Chondrocyte (in vitro differentiated cells): Measurements from ENCODE around the gene CLPTM1L. TPM values are rescaled to one million over a fixed set of nuclear protein-coding genes. Genes with fewer than 3 reads are reported as not detected.
"Not testable (repeated sequence)": the region's sequence is repeated elsewhere in the genome, so short reads cannot be mapped to it uniquely, and the experiment has no call there.

Source experiments
- DNase-seq: peaks from one replicate; pipeline ENCODE4 v3.0.0; 2021; ENCODE audit warnings: mixed read lengths, low spot score
- H3K27ac Mint-ChIP-seq: one replicate; pipeline ENCODE4 v1.8.0; 2021; ENCODE audit warnings: mild to moderate bottlenecking, moderate library complexity, mixed read lengths; ENCODE audit not compliant: unreplicated experiment
- H3K27me3 Mint-ChIP-seq: 2 replicates; pipeline ENCODE4 v1.8.0; 2021; ENCODE audit warnings: low read depth, mixed read lengths
- H3K36me3 Mint-ChIP-seq: 2 replicates; pipeline ENCODE4 v1.8.0; 2021; ENCODE audit warnings: low read depth, mixed read lengths
- H3K4me1 Mint-ChIP-seq: 2 replicates; pipeline ENCODE4 v1.8.0; 2021; ENCODE audit warnings: low read depth, mild to moderate bottlenecking, mixed read lengths
- H3K4me3 Mint-ChIP-seq: one replicate; pipeline ENCODE4 v1.8.0; 2021; ENCODE audit warnings: mild to moderate bottlenecking, moderate library complexity, mixed read lengths; ENCODE audit not compliant: unreplicated experiment
- H3K9me3 Mint-ChIP-seq: 2 replicates; pipeline ENCODE4 v1.8.0; 2021; ENCODE audit warnings: low read depth, mixed read lengths
- total RNA-seq: library from RNA; stranded (reverse); gene quantifications from 3 replicates; pipeline ENCODE4 v1.2.1, GENCODE V29; 2021
- TF ChIP-seq, protein P1 (sequence below): fragments of 200-600 bp; sonication (generic); IDR thresholded peaks from 2 replicates; pipeline ENCODE4 v1.5.0; 2021; ENCODE audit warnings: antibody characterized with exemption, mild to moderate bottlenecking, moderate library complexity

CLPTM1L gene
- total RNA-seq, 1 donor from 2014 or later = 81.6 TPM

- DNase-seq = peak; percentile 68
- no peak overlapping the region for H3K4me3 Mint-ChIP-seq
These were observed 18.3 kb upstream of the CLPTM1L start for GRCh38 chr5:1363160-1363559.

GRCh38 chr5:1362242-1363015 lies 17.5 kb upstream of the CLPTM1L start:
- TF ChIP-seq, protein P1, sequence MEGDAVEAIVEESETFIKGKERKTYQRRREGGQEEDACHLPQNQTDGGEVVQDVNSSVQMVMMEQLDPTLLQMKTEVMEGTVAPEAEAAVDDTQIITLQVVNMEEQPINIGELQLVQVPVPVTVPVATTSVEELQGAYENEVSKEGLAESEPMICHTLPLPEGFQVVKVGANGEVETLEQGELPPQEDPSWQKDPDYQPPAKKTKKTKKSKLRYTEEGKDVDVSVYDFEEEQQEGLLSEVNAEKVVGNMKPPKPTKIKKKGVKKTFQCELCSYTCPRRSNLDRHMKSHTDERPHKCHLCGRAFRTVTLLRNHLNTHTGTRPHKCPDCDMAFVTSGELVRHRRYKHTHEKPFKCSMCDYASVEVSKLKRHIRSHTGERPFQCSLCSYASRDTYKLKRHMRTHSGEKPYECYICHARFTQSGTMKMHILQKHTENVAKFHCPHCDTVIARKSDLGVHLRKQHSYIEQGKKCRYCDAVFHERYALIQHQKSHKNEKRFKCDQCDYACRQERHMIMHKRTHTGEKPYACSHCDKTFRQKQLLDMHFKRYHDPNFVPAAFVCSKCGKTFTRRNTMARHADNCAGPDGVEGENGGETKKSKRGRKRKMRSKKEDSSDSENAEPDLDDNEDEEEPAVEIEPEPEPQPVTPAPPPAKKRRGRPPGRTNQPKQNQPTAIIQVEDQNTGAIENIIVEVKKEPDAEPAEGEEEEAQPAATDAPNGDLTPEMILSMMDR = no peak
- peaks cover 43% of the 10 kb centered on the region for H3K27me3 Mint-ChIP-seq
- no peaks in the 10 kb centered on the region for H3K36me3 Mint-ChIP-seq
- H3K4me3 Mint-ChIP-seq = no peak overlapping the region
- H3K9me3 Mint-ChIP-seq = no peaks in the 10 kb centered on the region
- H3K27ac Mint-ChIP-seq = no peak overlapping the region
- DNase-seq = peak; percentile 72
- H3K4me1 Mint-ChIP-seq = no peaks in the 10 kb centered on the region

More at GRCh38 chr5:1363160-1363559, 18.3 kb upstream of the CLPTM1L start:
- peaks cover 43% of the 10 kb centered on the region for H3K27me3 Mint-ChIP-seq
- no peak overlapping the region for H3K27ac Mint-ChIP-seq
- H3K4me1 Mint-ChIP-seq = no peaks in the 10 kb centered on the region
- TF ChIP-seq, protein P1 = no peak
- H3K9me3 Mint-ChIP-seq = no peaks in the 10 kb centered on the region
- H3K36me3 Mint-ChIP-seq = no peaks in the 10 kb centered on the region

DNA sequence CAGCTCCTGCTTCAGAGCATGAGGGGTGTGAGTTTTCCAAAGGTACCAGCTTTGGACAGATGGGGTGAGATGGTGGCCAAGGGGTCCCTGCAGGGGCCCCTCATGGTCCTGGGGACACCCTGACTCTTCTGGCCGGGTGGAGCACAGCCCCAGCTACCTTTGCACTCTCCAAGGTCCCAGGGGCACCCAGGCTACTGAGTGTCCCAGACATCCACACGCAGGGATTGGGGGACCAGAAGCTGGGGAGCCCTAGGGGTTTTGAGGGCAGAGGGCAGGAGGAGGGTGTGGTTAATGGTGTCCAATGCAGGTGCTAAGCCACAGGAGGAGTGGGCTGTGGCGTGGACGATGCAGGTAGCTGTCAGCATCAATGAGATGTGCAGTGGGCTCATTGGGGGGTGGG lies 16.0 kb upstream of the CLPTM1L start:
- Mint-ChIP-seq H3K9me3 (no peaks in the 10 kb centered on the region), H3K4me3 (no peak overlapping the region), H3K4me1 (no peaks in the 10 kb centered on the region), H3K36me3 (no peaks in the 10 kb centered on the region), H3K27ac (no peak overlapping the region), H3K27me3 (peaks cover 36% of the 10 kb centered on the region)
- TF ChIP-seq, protein P1 = no peak
- DNase-seq = no peak

DNA sequence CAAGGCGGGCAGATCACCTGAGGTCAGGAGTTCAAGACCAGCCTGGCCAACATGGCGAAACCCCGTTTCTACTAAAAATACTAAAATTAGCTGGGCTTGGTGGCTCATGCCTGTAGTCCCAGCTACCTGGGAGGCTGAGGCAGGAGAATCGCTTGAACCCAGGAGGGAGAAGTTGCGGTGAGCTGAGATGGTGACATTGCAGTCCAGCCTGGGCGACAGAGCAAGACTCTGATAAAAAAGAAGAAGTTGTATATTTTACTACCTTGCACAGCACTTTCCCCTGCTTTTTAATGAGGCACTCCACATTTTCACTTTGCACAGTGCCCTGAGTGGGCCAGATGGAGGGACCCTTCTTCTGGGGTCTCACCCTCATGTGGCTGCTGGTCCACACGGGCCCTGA lies 15.5 kb upstream of the CLPTM1L start:
- H3K27ac Mint-ChIP-seq, H3K4me3 Mint-ChIP-seq, H3K4me1 Mint-ChIP-seq, H3K9me3 Mint-ChIP-seq, DNase-seq, H3K36me3 Mint-ChIP-seq: not testable (repeated sequence)
- peaks cover 37% of the 10 kb centered on the region for H3K27me3 Mint-ChIP-seq

- H3K27me3 Mint-ChIP-seq = peaks cover 40% of the 10 kb centered on the region
- no peak for DNase-seq
- no peaks in the 10 kb centered on the region for H3K36me3 Mint-ChIP-seq
- H3K4me3 Mint-ChIP-seq = no peak overlapping the region
- H3K27ac Mint-ChIP-seq = no peak overlapping the region
- no peaks in the 10 kb centered on the region for H3K9me3 Mint-ChIP-seq
- TF ChIP-seq, protein P1 = no peak
- H3K4me1 Mint-ChIP-seq = no peaks in the 10 kb centered on the region
These were observed 14.8 kb upstream of the CLPTM1L start for GRCh38 chr5:1359713-1360112.
